ENCODE data around the gene FTO. TPM values are rescaled to one million over a fixed set of nuclear protein-coding genes. Genes with fewer than 3 reads are reported as not detected.
"Not testable (repeated sequence)": the region's sequence is repeated elsewhere in the genome, so short reads cannot be mapped to it uniquely, and the experiment has no call there.

The FTO gene
- total RNA-seq, 4 donors from 2014 or later, result 29.0 to 64.1 (median 48.1) TPM

DNA sequence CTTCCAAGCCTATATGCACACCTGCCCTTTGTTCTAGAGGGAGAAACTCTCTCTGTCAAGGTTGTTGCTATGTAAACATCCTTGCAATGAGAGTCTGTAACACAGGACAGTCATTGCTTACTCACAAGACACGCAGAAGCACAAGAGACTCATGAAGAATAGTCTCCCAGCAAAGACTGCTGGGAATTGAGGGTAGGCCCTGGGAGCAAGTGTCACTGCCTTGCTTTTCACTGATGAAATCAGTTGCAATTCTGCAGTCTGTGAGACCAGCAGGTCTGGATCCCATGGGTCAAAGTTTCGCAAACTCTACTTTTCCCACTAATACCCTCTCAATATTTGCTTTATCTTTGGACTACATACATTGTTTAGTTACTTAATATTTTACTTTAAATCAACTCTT is 177.4 kb downstream of the FTO start:
- H3K36me3 ChIP-seq, result peaks cover 0 to 41% (median 4%) of the 10 kb centered on the region in 3 donors
- intact Hi-C loops (cut with DNase I), result no loop called here
- WGBS, 2 donors, result 85 to 93% methylated on average over 2 of the region's 2 CpGs
- no peaks in the 10 kb centered on the region for H3K27me3 ChIP-seq
- no peaks in the 10 kb centered on the region for H3K9me3 ChIP-seq
- H3K4me1 ChIP-seq, result no peaks in the 10 kb centered on the region
- no peak for TF ChIP-seq POLR2A (IDR thresholded peaks at IDR 0.05)
- TF ChIP-seq, protein P1, sequence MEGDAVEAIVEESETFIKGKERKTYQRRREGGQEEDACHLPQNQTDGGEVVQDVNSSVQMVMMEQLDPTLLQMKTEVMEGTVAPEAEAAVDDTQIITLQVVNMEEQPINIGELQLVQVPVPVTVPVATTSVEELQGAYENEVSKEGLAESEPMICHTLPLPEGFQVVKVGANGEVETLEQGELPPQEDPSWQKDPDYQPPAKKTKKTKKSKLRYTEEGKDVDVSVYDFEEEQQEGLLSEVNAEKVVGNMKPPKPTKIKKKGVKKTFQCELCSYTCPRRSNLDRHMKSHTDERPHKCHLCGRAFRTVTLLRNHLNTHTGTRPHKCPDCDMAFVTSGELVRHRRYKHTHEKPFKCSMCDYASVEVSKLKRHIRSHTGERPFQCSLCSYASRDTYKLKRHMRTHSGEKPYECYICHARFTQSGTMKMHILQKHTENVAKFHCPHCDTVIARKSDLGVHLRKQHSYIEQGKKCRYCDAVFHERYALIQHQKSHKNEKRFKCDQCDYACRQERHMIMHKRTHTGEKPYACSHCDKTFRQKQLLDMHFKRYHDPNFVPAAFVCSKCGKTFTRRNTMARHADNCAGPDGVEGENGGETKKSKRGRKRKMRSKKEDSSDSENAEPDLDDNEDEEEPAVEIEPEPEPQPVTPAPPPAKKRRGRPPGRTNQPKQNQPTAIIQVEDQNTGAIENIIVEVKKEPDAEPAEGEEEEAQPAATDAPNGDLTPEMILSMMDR (IDR thresholded peaks at IDR 0.05), result no peak
- H3K27ac ChIP-seq, result no peak overlapping the region
- no peak for DNase-seq
- no peak overlapping the region for H3K4me3 ChIP-seq

DNA sequence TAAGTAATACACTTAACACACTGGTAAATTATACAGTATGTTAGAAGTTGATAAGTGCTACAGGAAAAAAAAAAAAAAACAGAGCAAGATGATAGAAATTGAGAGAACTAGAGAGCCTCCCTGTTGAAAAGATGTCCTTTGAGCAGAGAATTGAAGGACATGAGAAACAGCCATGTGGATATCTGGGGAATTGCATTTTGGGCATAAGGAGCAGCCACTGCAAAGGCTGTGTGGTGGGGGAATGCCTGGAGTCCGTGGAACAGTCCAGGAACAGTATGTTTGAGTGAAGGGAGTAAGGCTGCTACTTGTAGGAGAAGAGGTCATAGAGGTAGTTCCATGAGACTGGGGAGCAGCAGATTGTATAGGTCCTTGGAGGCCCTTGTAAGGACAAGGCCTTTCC is 178.4 kb downstream of the FTO start:
- DNase-seq, result no peak

DNA sequence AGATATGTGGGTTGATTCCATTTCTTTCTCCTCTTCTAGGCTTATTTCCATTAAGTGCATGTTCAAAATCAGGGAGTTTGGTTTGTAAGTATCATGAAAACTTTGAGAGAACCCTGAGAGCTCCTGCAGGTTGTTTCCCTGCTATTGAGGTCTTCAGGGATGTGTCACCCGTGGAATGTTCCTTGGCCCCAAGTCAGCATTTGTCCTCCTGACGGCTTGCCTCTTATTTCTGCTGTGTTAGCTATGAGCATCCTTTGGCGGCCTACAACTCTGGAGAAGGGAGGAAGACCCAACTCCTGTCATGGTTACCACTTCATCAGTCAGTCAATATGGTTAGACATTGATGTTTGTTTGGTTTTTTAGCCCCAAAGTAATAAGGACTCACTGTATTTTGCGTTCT is 180.8 kb downstream of the FTO start:
- peaks cover 0 to 57% (median 4%) of the 10 kb centered on the region in 3 donors for H3K36me3 ChIP-seq
- no peak overlapping the region for H3K4me3 ChIP-seq

More for the DNA sequence above, 178.4 kb downstream of the FTO start:
- H3K4me1 ChIP-seq, result no peaks in the 10 kb centered on the region
- H3K4me3 ChIP-seq, result no peak overlapping the region
- no peaks in the 10 kb centered on the region for H3K9me3 ChIP-seq
- intact Hi-C loops (cut with DNase I), result no loop called here
- no peak for TF ChIP-seq POLR2A (IDR thresholded peaks at IDR 0.05)
- TF ChIP-seq, protein P1 (IDR thresholded peaks at IDR 0.05), result no peak
- no peak overlapping the region for H3K27ac ChIP-seq
- no peaks in the 10 kb centered on the region for H3K27me3 ChIP-seq
- H3K36me3 ChIP-seq, result peaks cover 0 to 41% (median 4%) of the 10 kb centered on the region in 3 donors
- 80 to 93% methylated on average over 1 of the region's 1 CpG for WGBS, 2 donors

DNA sequence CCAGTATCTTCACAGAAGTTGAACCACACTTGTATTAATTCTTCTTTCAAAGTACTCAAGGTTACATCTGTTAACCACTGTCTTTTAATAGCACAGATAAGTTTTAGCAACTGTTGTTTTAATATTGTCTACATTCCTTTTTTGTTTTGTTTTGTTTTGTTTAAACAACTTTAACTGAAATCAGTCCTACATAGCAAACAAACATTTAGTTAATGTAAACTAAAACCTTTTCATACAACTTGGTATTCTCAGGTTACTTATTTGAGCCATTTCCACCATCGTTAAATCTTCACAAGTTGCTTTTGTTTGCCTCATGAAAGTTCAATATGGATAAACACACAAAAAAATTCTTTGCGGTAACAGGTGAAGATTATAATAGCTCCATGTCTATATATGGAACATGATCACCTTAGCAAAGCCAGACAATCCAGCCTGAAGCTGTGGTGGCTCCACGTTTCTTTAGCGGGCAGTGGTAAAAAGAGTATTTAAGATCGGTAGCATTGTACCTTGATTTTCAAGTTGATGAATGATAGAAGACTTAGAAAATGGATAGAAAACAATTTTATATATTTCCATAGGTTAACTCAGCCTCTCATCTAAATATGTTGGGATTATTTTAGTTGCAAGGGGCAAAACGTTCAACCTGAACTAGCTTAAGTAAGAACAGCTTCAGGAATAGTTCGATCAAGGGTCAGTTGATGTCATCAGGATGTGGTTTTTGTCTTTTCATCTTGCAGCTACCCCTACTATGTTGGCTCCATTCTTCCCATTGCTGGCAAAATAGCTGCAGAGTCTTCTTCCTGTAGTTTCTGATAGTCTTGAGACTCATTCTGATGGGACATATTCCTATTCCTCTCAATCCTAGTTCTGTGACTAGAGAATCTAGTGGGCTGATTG is 182.8 kb downstream of the FTO start:
- Histone ChIP-seq H3K4me1 (peaks cover 0 to 9% (median 0%) of the 10 kb centered on the region in 3 donors), H3K36me3 (peaks cover 0 to 46% (median 0%) of the 10 kb centered on the region in 3 donors), H3K4me3 (no peak overlapping the region), H3K27ac (no peak overlapping the region), H3K27me3 (no peaks in the 10 kb centered on the region), H3K9me3 (no peaks in the 10 kb centered on the region)
- intact Hi-C loops (cut with DNase I), result no loop called here
- WGBS, 2 donors, result 89 to 94% methylated on average over 7 of the region's 7 CpGs
- TF ChIP-seq, protein P1 (IDR thresholded peaks at IDR 0.05), result no peak
- no peak for TF ChIP-seq POLR2A (IDR thresholded peaks at IDR 0.05)
- no peak for DNase-seq

More for the DNA sequence above, 180.8 kb downstream of the FTO start:
- H3K27me3 ChIP-seq, result no peaks in the 10 kb centered on the region
- no peaks in the 10 kb centered on the region for H3K9me3 ChIP-seq
- H3K4me1 ChIP-seq, result peaks cover 0 to 9% (median 0%) of the 10 kb centered on the region in 3 donors
- WGBS, 2 donors, result 84 to 86% methylated on average over 2 to 4 of the region's 4 CpGs
- no peak for DNase-seq
- no peak overlapping the region for H3K27ac ChIP-seq
- intact Hi-C loops (cut with DNase I), result no loop called here
- no peak for TF ChIP-seq POLR2A (IDR thresholded peaks at IDR 0.05)
- TF ChIP-seq, protein P1 (IDR thresholded peaks at IDR 0.05), result no peak

DNA sequence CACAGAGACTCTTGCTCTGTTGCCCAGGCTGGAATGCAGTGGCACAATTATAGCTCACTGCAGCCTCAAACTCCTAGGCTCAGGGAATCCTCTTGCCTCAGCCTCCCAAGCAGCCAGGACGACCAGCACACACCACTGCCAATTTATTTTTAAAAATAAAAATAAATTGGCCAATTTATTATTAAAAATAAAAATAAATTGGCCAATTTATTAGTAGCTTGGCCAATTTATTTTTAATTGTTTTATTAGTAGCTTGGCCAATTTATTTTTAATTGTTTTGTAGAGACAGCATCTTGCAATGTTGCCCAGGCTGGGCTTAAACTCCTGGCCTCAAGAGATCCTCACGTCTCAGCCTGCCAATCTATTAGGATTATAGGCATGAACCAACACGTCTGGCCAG is 184.3 kb downstream of the FTO start:
- no peak for DNase-seq
- intact Hi-C loops (cut with DNase I), result no loop called here
- Histone ChIP-seq H3K9me3 (no peaks in the 10 kb centered on the region), H3K4me3 (no peak overlapping the region), H3K27ac (no peak overlapping the region), H3K36me3 (peaks cover 0 to 37% (median 0%) of the 10 kb centered on the region in 3 donors), H3K4me1 (peaks cover 0 to 24% (median 0%) of the 10 kb centered on the region in 3 donors), H3K27me3 (no peaks in the 10 kb centered on the region)
- TF ChIP-seq, protein P1 (IDR thresholded peaks at IDR 0.05), result no peak
- TF ChIP-seq POLR2A (IDR thresholded peaks at IDR 0.05), result no peak
- WGBS, 2 donors, result 38 to 55% methylated on average over 3 of the region's 3 CpGs

- intact Hi-C loops (cut with DNase I), result loop anchor here (10.0 kb wide), 1 partner anchor 116 kb away; no protein-coding TSS in a partner anchor
- H3K36me3 ChIP-seq, result peaks cover 0 to 29% (median 0%) of the 10 kb centered on the region in 3 donors
- not testable (repeated sequence) for DNase-seq, H3K27ac ChIP-seq, H3K9me3 ChIP-seq, H3K27me3 ChIP-seq, H3K4me3 ChIP-seq
- H3K4me1 ChIP-seq, result peaks cover 0 to 41% (median 15%) of the 10 kb centered on the region in 3 donors
- WGBS, 2 donors, result 92 to 95% methylated on average over 8 of the region's 8 CpGs
Observed at GRCh38 chr16:53890877-53891276, 186.9 kb downstream of the FTO start.

All from esophagus squamous epithelium (tissue), 5 donors.